Measurements from ENCODE around the gene HOXD9.

HOXD9 gene

GRCh38 chr2:176152350-176153181 lies 30.0 kb downstream of the HOXD9 start:
- Mint-ChIP-seq H3K4me3 (peak overlapping the region; percentile 88), H3K27ac (peak overlapping the region; percentile 99), H3K27me3 (ENCODE audit: low read depth, poor library complexity) (no peaks in the 10 kb centered on the region), H3K36me3 (ENCODE audit: low read depth) (peaks cover 73% of the 10 kb centered on the region), H3K4me1 (peaks cover 76% of the 10 kb centered on the region), H3K9me3 (no peaks in the 10 kb centered on the region)
- no peak for DNase-seq
- TF ChIP-seq CTCF (IDR thresholded peaks at IDR 0.05) = no peak

GRCh38 chr2:176154576-176155252 lies 32.2 kb downstream of the HOXD9 start:
- peaks cover 84% of the 10 kb centered on the region for H3K4me1 Mint-ChIP-seq
- H3K27me3 Mint-ChIP-seq (ENCODE audit: low read depth, poor library complexity) = no peaks in the 10 kb centered on the region
- H3K27ac Mint-ChIP-seq = peak overlapping the region; percentile 99
- H3K4me3 Mint-ChIP-seq = peak overlapping the region; percentile 88
- TF ChIP-seq CTCF (IDR thresholded peaks at IDR 0.05) = no peak
- H3K36me3 Mint-ChIP-seq (ENCODE audit: low read depth) = peaks cover 51% of the 10 kb centered on the region
- no peak for DNase-seq
- H3K9me3 Mint-ChIP-seq = no peaks in the 10 kb centered on the region

GRCh38 chr2:176155356-176156044 lies 33.0 kb downstream of the HOXD9 start:
- no peaks in the 10 kb centered on the region for H3K27me3 Mint-ChIP-seq (ENCODE audit: low read depth, poor library complexity)
- DNase-seq = no peak
- H3K27ac Mint-ChIP-seq = peak overlapping the region; percentile 99
- H3K9me3 Mint-ChIP-seq = no peaks in the 10 kb centered on the region
- no peak for TF ChIP-seq CTCF (IDR thresholded peaks at IDR 0.05)
- peaks cover 81% of the 10 kb centered on the region for H3K4me1 Mint-ChIP-seq
- peak overlapping the region; percentile 88 for H3K4me3 Mint-ChIP-seq
- peaks cover 44% of the 10 kb centered on the region for H3K36me3 Mint-ChIP-seq (ENCODE audit: low read depth)

GRCh38 chr2:176156301-176156806 lies 33.8 kb downstream of the HOXD9 start:
- Mint-ChIP-seq H3K4me3 (peak overlapping the region; percentile 88), H3K36me3 (ENCODE audit: low read depth) (peaks cover 36% of the 10 kb centered on the region)
- DNase-seq = no peak

More at GRCh38 chr2:176156301-176156806, 33.8 kb downstream of the HOXD9 start:
- peaks cover 82% of the 10 kb centered on the region for H3K4me1 Mint-ChIP-seq
- no peaks in the 10 kb centered on the region for H3K9me3 Mint-ChIP-seq
- H3K27ac Mint-ChIP-seq = peak overlapping the region; percentile 99
- no peak for TF ChIP-seq CTCF (IDR thresholded peaks at IDR 0.05)
- no peaks in the 10 kb centered on the region for H3K27me3 Mint-ChIP-seq (ENCODE audit: low read depth, poor library complexity)

Measured in nephron progenitor cell (in vitro differentiated cells).